ENCODE data around the gene RIMBP2. TPM values are rescaled to one million over a fixed set of nuclear protein-coding genes. Genes with fewer than 3 reads are reported as not detected.
"Not testable (repeated sequence)": the region's sequence is repeated elsewhere in the genome, so short reads cannot be mapped to it uniquely, and the experiment has no call there.

The RIMBP2 gene
- total RNA-seq, 4 donors from 2014 or later = 0.22 to 1.4 (median 1.2) TPM; not detected in 1

DNA sequence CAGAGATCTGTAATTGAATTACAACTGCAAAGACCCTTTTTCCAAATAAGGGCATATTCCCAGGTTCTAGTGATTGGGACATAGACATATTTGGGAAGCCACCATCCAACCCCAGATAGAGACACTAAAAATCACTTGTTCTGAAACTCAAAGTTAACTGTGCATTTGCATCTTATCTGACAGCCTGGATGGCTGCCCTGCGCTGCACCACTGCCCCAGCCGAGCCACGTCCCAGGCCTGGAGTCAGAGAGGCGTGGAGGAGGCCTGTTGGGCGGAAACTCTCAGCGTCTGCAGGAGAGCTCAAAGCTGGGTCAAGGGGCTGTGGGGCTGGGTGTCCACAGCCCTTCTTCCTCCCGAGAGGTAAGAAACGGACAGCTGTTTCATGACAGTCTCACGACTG lies 124.4 kb downstream of the RIMBP2 start:
- no peak for DNase-seq (ENCODE audit: low spot score in 2 of 2)
- Histone ChIP-seq H3K27me3 (no peaks in the 10 kb centered on the region), H3K9me3 (peaks cover 0 to 10% (median 0%) of the 10 kb centered on the region in 4 donors), H3K4me3 (no peak overlapping the region), H3K36me3 (no peaks in the 10 kb centered on the region), H3K27ac (no peak overlapping the region), H3K4me1 (no peaks in the 10 kb centered on the region)
- TF ChIP-seq EP300 (IDR thresholded peaks at IDR 0.05) = no peak
- TF ChIP-seq, protein P1, sequence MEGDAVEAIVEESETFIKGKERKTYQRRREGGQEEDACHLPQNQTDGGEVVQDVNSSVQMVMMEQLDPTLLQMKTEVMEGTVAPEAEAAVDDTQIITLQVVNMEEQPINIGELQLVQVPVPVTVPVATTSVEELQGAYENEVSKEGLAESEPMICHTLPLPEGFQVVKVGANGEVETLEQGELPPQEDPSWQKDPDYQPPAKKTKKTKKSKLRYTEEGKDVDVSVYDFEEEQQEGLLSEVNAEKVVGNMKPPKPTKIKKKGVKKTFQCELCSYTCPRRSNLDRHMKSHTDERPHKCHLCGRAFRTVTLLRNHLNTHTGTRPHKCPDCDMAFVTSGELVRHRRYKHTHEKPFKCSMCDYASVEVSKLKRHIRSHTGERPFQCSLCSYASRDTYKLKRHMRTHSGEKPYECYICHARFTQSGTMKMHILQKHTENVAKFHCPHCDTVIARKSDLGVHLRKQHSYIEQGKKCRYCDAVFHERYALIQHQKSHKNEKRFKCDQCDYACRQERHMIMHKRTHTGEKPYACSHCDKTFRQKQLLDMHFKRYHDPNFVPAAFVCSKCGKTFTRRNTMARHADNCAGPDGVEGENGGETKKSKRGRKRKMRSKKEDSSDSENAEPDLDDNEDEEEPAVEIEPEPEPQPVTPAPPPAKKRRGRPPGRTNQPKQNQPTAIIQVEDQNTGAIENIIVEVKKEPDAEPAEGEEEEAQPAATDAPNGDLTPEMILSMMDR (IDR thresholded peaks at IDR 0.05) = no peak
- TF ChIP-seq POLR2A (IDR thresholded peaks at IDR 0.05) = no peak
- WGBS, 2 donors = 65 to 82% methylated on average over 7 to 9 of the region's 9 CpGs

DNA sequence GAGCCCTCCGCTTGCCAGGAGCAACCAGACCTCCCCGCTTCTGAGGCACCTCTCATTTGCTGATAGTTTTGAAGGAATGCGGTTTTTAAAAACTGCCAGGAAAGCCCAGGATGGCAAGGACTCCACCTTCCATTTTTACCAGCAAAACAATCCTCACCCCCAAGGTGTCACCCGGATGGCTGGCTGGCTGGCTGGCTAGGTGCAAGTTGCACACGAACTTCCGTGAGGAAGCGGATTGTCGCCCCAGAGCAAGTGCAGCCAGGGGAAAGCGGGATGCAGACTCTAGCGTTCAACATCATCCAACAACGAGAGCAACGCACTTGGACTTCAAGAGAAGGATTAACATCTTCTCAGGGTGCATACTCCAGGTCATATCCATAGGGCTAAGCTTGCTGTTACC lies 125.4 kb downstream of the RIMBP2 start:
- Histone ChIP-seq H3K27me3 (no peaks in the 10 kb centered on the region), H3K9me3 (peaks cover 0 to 5% (median 0%) of the 10 kb centered on the region in 4 donors), H3K27ac (no peak overlapping the region), H3K36me3 (no peaks in the 10 kb centered on the region), H3K4me1 (no peaks in the 10 kb centered on the region), H3K4me3 (no peak overlapping the region)
- no peak for DNase-seq (ENCODE audit: low spot score in 2 of 2)
- 84 to 86% methylated on average over 12 of the region's 12 CpGs for WGBS, 2 donors
- TF ChIP-seq EP300 (IDR thresholded peaks at IDR 0.05) = no peak
- TF ChIP-seq POLR2A (IDR thresholded peaks at IDR 0.05) = no peak
- TF ChIP-seq, protein P1 (IDR thresholded peaks at IDR 0.05) = no peak

DNA sequence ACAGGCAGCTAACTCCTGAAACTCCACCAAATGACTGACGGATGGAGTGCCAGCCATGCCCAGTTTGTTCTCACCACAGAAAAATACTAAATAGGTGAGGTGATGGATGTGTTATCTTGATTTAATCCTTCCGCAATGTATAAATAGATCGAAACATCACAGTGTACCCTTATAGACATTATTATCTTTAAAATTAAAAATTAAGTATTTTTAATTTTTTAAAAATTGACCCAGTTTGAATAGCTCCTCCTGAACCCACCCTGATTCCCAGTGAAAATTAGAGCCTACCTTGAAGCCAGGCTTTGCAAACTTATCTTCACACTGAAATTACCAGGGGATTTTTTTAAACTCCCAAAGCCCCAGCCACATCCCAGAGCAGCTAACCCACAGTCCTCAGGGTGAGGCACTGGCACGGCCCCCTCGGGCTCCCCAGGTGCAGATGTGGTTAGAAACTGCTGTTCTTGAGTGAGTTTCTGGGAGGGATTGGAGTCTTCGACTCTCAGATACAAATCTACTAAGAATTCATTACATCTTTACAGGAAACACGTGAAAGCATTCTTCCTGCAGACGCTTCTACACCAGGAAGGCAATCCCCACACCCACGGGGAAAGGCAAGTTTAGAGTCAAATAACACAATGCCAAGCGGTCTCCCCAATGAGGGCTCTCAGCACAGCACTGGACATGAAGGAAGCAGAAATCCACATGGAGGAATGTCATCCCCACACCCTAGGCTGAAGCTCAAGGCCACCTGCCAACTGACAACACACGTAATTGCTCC lies 126.4 kb downstream of the RIMBP2 start:
- H3K9me3 ChIP-seq = peaks cover 0 to 1% (median 0%) of the 10 kb centered on the region in 4 donors
- DNase-seq (ENCODE audit: low spot score in 2 of 2) = no peak
- no peak overlapping the region for H3K27ac ChIP-seq
- TF ChIP-seq, protein P1 (IDR thresholded peaks at IDR 0.05) = no peak
- no peak for TF ChIP-seq EP300 (IDR thresholded peaks at IDR 0.05)
- H3K4me3 ChIP-seq = no peak overlapping the region
- H3K27me3 ChIP-seq = no peaks in the 10 kb centered on the region
- H3K4me1 ChIP-seq = no peaks in the 10 kb centered on the region
- WGBS, 2 donors = 42 to 47% methylated on average over 11 of the region's 11 CpGs
- H3K36me3 ChIP-seq = no peaks in the 10 kb centered on the region

DNA sequence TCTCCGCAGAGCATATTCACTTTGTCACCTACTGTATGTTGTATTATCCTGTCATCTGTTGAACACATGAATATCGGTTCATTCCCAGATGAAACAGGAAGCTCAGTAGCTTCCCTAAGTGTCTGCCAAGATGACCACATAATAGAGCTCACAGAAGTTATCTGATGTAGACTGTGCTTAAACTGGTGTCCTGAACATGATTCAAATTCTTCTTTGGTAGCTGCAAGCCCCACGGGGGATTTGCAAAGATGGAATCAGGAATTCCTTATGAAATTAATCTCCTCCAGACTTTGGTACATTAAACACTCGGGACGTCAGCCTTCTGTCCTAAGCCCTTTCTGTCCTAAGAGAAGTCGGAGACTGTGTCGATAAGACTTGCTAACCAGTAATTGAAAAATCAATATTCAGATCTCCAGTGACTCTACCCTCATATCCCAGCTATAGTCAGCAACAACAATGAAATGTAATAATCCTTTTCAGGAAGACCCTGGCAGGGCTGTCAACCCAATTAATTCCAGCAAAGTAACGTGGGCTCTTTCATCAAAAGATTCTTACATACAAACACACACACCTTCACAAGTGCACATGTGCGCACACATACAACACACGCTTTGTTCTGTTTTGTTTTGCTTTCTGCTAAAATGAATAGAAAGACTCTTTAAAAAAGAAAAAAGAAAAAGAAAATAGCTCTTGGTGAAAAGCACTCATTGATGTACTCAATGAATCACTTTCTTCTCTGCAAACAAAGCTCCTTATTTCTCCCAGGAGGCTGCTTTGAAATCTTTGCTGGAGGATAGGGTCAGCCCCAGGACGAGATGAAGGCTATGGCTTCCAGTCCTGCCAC lies 127.2 kb downstream of the RIMBP2 start:
- Histone ChIP-seq H3K4me1 (no peaks in the 10 kb centered on the region), H3K4me3 (no peak overlapping the region), H3K9me3 (peaks cover 0 to 6% (median 0%) of the 10 kb centered on the region in 4 donors), H3K36me3 (no peaks in the 10 kb centered on the region), H3K27me3 (no peaks in the 10 kb centered on the region), H3K27ac (no peak overlapping the region)
- 31 to 42% methylated on average over 11 of the region's 11 CpGs for WGBS, 2 donors
- TF ChIP-seq, protein P1 (IDR thresholded peaks at IDR 0.05) = no peak
- no peak for TF ChIP-seq POLR2A (IDR thresholded peaks at IDR 0.05)
- TF ChIP-seq EP300 (IDR thresholded peaks at IDR 0.05) = no peak
- DNase-seq (ENCODE audit: low spot score in 2 of 2) = no peak

DNA sequence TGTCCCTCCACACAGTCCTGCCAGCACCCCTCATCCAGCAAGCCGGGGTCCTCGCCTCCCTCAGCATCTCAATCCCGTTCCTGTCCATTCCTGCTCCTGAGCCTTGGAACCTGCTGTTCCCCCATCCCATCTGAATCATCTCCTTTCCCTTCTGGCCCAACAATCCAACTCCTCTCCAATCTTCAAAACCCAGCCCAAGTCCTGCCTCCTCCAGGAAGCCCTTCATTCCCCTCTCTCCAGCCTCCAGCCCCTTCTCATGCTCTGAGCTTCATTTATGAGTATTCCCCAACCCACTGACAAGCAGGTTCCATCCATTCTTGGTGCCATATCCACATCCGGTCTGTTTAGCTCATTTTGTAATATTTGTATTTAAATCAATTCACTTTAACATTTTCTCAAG lies 128.1 kb downstream of the RIMBP2 start:
- Histone ChIP-seq H3K36me3 (no peaks in the 10 kb centered on the region), H3K27me3 (no peaks in the 10 kb centered on the region), H3K4me3 (no peak overlapping the region), H3K9me3 (peaks cover 0 to 6% (median 0%) of the 10 kb centered on the region in 4 donors), H3K4me1 (no peaks in the 10 kb centered on the region), H3K27ac (no peak overlapping the region)
- 91 to 97% methylated on average over 4 of the region's 4 CpGs for WGBS, 2 donors
- TF ChIP-seq POLR2A (IDR thresholded peaks at IDR 0.05) = no peak
- TF ChIP-seq, protein P1 (IDR thresholded peaks at IDR 0.05) = no peak
- TF ChIP-seq EP300 (IDR thresholded peaks at IDR 0.05) = no peak
- DNase-seq (ENCODE audit: low spot score in 2 of 2) = no peak

DNA sequence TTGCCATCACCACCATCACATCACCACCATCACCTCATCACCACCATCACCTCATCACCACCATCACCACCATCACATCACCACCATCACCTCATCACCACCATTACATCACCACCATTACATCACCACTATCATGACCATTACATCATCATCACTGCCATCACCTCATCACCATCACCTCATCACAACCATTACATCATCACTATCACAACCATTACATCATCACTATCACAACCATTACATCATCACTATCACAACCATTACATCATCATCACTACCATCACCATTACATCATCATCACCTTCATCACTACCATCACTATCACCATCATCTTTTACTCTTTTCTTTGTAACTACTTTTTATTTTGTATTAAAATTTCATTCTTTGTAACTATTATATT lies 131.6 kb downstream of the RIMBP2 start:
- not testable (repeated sequence) for H3K27me3 ChIP-seq; H3K4me1 ChIP-seq; H3K27ac ChIP-seq; DNase-seq (ENCODE audit: low spot score in 2 of 2); H3K4me3 ChIP-seq; H3K36me3 ChIP-seq
- peaks cover 0 to 12% (median 3%) of the 10 kb centered on the region in 4 donors for H3K9me3 ChIP-seq

Data from tibial nerve (tissue), 4 donors.